Measurements from ENCODE around the gene TCAP.

DNA sequence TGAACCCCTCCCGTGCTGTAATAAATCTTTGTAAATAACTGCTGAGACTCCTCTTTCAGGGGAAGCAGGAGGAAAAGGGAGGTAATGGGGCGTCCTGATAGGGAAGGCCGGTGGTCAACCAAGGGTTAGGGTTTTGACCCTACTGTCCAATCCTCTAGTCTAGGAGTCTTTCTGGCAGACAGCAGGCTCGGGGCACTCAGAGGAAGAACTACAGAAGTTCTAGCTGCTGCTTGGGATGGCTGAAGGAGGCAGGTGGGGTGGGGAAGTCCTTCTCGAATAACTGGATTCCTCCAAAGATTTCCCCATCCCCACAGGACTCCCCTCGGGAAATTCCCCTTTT is 28.6 kb upstream of the TCAP start:
- TF ChIP-seq, protein P1, sequence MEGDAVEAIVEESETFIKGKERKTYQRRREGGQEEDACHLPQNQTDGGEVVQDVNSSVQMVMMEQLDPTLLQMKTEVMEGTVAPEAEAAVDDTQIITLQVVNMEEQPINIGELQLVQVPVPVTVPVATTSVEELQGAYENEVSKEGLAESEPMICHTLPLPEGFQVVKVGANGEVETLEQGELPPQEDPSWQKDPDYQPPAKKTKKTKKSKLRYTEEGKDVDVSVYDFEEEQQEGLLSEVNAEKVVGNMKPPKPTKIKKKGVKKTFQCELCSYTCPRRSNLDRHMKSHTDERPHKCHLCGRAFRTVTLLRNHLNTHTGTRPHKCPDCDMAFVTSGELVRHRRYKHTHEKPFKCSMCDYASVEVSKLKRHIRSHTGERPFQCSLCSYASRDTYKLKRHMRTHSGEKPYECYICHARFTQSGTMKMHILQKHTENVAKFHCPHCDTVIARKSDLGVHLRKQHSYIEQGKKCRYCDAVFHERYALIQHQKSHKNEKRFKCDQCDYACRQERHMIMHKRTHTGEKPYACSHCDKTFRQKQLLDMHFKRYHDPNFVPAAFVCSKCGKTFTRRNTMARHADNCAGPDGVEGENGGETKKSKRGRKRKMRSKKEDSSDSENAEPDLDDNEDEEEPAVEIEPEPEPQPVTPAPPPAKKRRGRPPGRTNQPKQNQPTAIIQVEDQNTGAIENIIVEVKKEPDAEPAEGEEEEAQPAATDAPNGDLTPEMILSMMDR (IDR thresholded peaks at IDR 0.05; ENCODE audit: low read depth, low read length), result no peak
- TF ChIP-seq EZH2phosphoT487 (IDR thresholded peaks at IDR 0.05; ENCODE audit: low read depth), result no peak

Measured in OCI-LY3 (cell line).